ENCODE data around the gene ECI1.
"Not testable (repeated sequence)": the region's sequence is repeated elsewhere in the genome, so short reads cannot be mapped to it uniquely, and the experiment has no call there.

The ECI1 gene

DNA sequence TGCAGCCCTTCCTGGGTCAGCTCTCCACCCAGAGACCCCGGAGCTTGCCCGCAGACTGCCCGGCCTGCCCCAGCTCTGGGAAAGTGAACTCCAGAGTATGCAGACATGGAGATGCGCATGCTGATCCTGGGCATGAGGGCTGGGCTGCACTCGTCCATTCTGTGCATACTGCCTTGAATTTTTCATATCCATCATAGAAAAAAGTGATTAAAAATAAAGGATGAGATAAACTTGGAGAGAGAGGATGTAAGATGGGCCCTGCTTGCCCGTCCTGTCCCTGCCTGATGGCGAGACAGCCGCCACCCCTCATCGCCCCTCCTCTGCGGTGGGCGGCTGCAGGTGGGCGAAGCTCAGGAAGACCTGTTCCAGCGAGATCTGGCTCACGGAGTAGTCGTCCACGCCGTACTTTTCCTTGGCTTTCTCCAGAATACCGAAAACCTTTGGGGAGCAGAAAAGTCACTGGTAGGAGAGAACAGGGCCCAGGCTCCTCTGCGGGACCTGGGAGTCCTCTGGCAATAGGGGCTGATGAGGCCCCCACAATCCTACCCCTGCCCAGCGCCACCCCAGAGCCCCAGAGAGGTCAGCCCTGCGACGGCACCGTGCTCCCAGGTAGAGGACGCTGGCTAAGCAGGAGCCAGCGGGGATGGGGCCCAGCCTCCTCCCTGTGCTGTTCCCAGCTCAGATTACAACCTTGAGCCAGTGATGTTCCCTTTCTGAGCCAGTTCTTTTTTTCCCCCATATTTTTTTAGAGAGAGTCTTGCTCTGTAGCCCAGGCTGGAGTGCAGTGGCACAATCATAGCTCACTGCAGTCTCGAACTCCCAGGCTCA lies 25.2 kb upstream of the ECI1 start:
- Histone ChIP-seq H3K9ac (ENCODE audit: low read length) (no peak overlapping the region), H3K36me3 (ENCODE audit: control insufficient read depth, insufficient read depth, low read length) (no peaks in the 10 kb centered on the region), H3K4me3 (ENCODE audit: low read length) (no peak overlapping the region), H3K9me3 (ENCODE audit: control insufficient read depth, low read length) (no peaks in the 10 kb centered on the region), H3K4me1 (ENCODE audit: control insufficient read depth, insufficient read depth, low read length) (no peaks in the 10 kb centered on the region), H3K27me3 (ENCODE audit: control insufficient read depth, insufficient read depth, low read length) (peaks cover 5% of the 10 kb centered on the region)

DNA sequence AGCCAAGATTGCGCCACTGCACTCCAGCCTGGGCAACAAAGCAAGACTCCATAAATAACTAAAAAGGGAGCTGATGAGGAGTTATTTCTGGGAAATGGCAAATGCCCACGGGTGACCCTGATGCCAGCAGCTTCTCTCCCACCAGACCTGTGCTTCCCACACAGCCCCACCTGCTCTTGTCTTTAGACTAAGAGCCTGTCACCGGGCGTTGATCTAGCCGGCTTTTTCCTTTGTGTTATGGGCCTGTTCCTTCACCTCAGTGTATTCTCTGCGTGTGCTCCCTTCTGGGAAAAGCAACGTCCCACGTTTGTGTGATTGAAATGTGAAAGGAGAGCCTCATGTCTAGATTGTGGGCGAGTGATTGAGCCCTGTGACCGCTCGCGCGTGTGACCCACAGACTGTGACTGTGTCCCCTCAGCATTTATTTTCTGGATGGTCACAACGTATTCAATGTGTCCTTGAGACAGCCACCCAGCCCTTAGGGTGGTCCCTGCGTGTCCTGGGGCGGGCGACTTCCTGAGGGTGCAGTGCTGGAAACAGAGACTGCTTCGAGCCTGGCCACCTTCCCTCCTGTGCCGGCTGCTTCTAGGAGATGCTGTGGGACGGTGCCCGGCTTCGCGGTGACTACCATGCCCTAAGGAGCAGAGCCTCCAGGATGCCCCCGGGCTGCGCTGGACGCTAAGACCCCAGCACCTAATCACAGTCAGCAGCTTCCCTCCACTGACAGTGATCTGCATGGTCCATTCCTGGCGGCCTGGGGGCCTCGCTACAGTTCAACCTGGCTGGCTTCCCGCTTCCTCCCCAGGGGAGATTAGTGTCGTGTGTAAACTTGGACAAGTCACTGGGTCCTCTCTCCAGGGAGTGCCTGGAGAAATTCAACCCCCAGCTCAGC lies 24.3 kb upstream of the ECI1 start:
- H3K9ac ChIP-seq (ENCODE audit: low read length), result no peak overlapping the region
- no peaks in the 10 kb centered on the region for H3K4me1 ChIP-seq (ENCODE audit: control insufficient read depth, insufficient read depth, low read length)
- H3K27me3 ChIP-seq (ENCODE audit: control insufficient read depth, insufficient read depth, low read length), result peaks cover 5% of the 10 kb centered on the region
- H3K36me3 ChIP-seq (ENCODE audit: control insufficient read depth, insufficient read depth, low read length), result no peaks in the 10 kb centered on the region
- H3K4me3 ChIP-seq (ENCODE audit: low read length), result no peak overlapping the region
- no peaks in the 10 kb centered on the region for H3K9me3 ChIP-seq (ENCODE audit: control insufficient read depth, low read length)

DNA sequence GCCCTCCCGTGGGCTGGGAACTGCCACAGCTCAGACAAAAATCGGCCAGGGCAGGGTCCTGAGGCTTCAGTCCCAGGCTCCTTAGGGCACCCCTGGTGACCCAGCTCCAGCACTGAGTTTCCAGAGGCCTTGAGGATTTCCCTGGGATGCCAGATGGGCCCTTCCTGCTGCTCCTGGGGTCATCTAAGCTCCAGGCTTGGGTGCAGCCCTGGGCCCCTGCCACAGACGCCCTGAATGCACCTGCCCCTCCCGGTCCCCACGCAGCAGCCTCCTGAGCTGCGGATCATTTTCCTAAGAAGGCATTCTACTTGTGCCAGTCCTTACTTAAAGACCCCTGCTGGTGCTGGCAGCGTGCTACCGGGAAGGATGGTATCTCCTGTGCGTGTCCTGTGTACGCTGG lies 22.5 kb upstream of the ECI1 start:
- no peak overlapping the region for H3K4me3 ChIP-seq (ENCODE audit: low read length)
- peaks cover 10% of the 10 kb centered on the region for H3K4me1 ChIP-seq (ENCODE audit: control insufficient read depth, insufficient read depth, low read length)
- H3K9me3 ChIP-seq (ENCODE audit: control insufficient read depth, low read length), result no peaks in the 10 kb centered on the region
- H3K9ac ChIP-seq (ENCODE audit: low read length), result no peak overlapping the region
- H3K27me3 ChIP-seq (ENCODE audit: control insufficient read depth, insufficient read depth, low read length), result peaks cover 5% of the 10 kb centered on the region
- H3K36me3 ChIP-seq (ENCODE audit: control insufficient read depth, insufficient read depth, low read length), result no peaks in the 10 kb centered on the region

DNA sequence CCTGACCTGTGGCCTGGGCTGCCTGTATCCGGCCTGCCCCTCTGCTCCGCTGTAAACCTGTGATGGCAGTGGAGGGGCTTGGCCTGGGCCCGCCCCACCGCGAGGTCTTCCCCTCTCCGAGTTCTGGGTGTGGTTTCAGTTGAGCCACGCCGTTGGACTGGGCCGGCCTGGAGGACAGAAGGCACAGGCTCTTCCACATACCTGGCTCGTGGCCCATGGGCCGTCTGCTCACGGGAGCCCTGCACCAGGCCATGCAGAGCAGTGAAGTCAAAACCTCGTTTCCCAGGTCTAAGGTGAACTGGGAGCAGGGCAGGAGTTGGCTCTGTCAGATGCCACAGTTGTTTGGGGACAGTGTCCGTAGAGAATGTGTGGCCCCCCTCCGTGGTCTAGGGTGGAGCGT lies 22.1 kb upstream of the ECI1 start:
- Histone ChIP-seq H3K9me3 (ENCODE audit: control insufficient read depth, low read length) (no peaks in the 10 kb centered on the region), H3K9ac (ENCODE audit: low read length) (no peak overlapping the region), H3K4me1 (ENCODE audit: control insufficient read depth, insufficient read depth, low read length) (peaks cover 11% of the 10 kb centered on the region), H3K27me3 (ENCODE audit: control insufficient read depth, insufficient read depth, low read length) (peaks cover 5% of the 10 kb centered on the region), H3K4me3 (ENCODE audit: low read length) (no peak overlapping the region), H3K36me3 (ENCODE audit: control insufficient read depth, insufficient read depth, low read length) (no peaks in the 10 kb centered on the region)

DNA sequence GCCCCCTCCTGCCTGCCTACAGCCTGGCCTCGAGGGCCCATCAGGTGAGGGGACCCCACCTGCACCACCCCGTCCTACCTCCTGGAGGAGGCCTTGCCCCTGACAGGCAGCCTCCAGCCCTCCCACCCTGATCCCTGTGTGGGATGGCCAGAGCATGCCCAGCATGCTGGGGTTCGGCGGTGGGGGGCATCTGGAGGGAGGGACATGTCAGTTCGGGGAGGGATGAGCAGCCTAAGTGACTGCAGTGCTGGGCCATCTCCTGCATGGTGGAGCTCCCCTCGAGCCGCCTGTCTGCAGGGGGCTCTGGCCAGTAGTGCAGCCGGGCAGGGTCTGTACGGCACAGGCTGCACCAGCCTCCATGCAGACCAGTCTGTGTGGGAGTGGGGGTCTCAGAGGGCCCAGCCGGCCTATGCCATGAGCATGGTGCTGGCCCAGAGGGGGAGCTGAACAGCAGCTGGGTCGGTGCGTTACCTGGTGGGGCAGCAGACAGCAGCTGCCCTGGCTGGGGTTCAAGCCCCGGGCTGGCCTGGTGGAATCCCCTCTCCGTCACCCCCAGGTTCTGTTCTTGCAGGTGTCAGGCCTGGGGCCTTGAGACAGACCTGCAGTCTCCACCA lies 20.6 kb upstream of the ECI1 start:
- no peaks in the 10 kb centered on the region for H3K36me3 ChIP-seq (ENCODE audit: control insufficient read depth, insufficient read depth, low read length)
- no peak overlapping the region for H3K9ac ChIP-seq (ENCODE audit: low read length)
- H3K9me3 ChIP-seq (ENCODE audit: control insufficient read depth, low read length), result no peaks in the 10 kb centered on the region
- H3K4me1 ChIP-seq (ENCODE audit: control insufficient read depth, insufficient read depth, low read length), result peaks cover 11% of the 10 kb centered on the region
- no peak overlapping the region for H3K4me3 ChIP-seq (ENCODE audit: low read length)
- H3K27me3 ChIP-seq (ENCODE audit: control insufficient read depth, insufficient read depth, low read length), result peaks cover 5% of the 10 kb centered on the region

DNA sequence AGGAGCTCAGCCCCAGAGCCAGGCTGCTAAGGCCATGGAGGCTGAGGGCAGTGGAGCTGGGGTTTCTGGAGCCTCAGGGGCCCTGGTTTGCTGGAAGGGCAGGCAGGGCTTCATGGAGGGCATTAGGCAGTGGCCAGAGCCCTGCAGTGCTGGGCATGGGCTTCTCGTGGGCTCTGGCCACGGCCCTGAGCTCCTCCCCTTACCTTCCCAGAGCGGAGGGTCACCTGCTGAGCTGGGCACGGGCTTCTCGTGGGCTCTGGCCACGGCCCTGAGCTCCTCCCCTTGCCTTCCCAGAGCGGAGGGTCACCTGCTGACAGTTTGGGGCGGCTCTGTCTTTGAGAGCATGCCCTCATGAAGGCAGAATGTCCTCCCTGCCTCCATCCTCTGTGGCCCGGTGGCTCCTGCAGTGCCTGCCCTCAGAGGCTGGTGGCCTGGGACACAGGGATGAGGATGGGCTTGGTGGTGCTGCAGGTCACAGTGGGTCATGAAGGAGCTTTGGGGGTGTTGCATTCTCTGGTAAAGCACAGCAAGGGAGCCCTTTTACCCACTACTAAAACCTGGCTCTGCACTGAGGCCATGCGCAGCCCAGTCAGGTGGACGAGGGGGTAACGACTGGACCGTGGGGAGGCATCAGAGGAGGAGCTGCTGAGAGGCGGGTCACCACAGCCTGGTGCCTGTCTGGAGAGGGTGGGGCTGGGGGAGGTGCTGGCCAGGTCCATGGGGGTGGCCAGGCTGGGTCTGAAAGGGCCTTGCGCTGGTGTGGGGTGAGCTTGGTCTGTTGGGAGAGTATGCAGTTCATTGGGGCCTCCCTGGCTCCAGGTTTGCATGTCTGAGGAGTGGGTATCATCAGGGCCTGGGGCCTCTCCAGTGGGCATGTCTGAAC lies 19.4 kb upstream of the ECI1 start:
- peaks cover 1% of the 10 kb centered on the region for H3K27me3 ChIP-seq (ENCODE audit: control insufficient read depth, insufficient read depth, low read length)
- H3K4me3 ChIP-seq (ENCODE audit: low read length), result no peak overlapping the region
- H3K9ac ChIP-seq (ENCODE audit: low read length), result no peak overlapping the region
- peaks cover 14% of the 10 kb centered on the region for H3K4me1 ChIP-seq (ENCODE audit: control insufficient read depth, insufficient read depth, low read length)
- no peaks in the 10 kb centered on the region for H3K36me3 ChIP-seq (ENCODE audit: control insufficient read depth, insufficient read depth, low read length)
- H3K9me3 ChIP-seq (ENCODE audit: control insufficient read depth, low read length), result no peaks in the 10 kb centered on the region

DNA sequence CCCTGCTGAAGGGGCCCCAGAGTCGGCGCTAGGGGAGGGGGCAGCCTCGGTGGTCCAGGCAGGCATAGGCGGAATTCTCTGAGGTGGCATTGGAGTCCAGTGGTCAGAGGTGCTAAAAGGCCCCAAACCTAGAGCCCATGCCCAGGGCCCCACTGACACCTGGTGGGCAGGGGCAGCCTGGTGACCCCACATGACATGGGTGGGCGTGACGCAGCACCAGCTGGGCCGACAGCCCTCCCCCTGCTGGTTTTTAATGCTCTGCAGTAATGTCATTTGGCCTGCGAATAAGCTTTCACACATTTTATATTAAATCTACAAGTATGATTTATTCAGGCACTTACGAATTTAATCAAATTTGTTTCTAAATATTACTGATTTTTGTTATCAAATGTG lies 18.7 kb upstream of the ECI1 start:
- H3K4me1 ChIP-seq (ENCODE audit: control insufficient read depth, insufficient read depth, low read length), result peaks cover 16% of the 10 kb centered on the region
- no peak overlapping the region for H3K4me3 ChIP-seq (ENCODE audit: low read length)
- no peaks in the 10 kb centered on the region for H3K9me3 ChIP-seq (ENCODE audit: control insufficient read depth, low read length)
- H3K27me3 ChIP-seq (ENCODE audit: control insufficient read depth, insufficient read depth, low read length), result no peaks in the 10 kb centered on the region
- peak overlapping the region; percentile 75 for H3K9ac ChIP-seq (ENCODE audit: low read length)
- H3K36me3 ChIP-seq (ENCODE audit: control insufficient read depth, insufficient read depth, low read length), result no peaks in the 10 kb centered on the region

DNA sequence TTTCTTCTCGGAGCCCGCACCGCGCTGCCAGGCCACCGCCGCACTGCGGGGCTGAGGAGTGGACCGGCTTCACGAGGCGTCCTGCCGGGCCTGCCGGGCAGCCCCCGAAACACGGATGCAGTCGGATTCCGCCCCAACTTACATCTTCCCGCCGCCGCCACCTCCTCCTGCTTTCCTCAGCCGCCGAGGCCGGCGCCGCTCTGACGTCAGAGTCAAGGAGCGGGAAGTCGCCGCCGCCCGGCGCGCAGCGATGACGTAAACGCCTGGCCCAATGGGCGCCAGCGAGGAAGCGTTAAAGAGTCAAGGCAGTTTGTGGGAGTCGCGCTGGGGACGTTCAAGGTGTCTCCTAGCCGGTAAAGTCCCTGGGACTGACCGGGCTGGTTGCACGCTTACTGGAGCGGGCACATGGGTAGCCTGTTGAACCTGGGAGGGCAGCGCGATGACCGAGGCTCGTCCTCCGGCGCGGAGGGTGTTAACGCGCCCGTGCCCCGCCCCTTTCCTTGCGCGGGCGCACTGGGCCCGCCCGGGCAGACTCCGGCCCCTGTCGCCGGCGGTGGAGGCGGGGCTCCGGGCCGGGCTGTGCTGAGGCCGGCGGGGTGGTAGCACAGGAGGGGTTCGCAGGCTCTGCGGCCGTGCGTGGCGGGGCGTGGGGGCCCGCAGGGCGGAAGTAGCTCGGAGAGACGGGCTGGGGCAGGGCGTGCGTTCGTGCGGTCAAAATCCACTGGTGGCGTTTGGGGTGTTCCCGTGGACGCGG lies 16.7 kb upstream of the ECI1 start, which contains the start of gene RNPS1:
RNPS1 (minus strand) TSS at position 214 of the 754 bp plus-strand sequence. CDS start 3,483 bp downstream, outside the sequence.
- H3K9ac ChIP-seq (ENCODE audit: low read length), result peak within 1 kb of the TSS; percentile 75
- peak within 1 kb of the TSS; percentile 53 for H3K4me3 ChIP-seq (ENCODE audit: low read length)
- H3K4me1 ChIP-seq (ENCODE audit: control insufficient read depth, insufficient read depth, low read length), result peaks cover 16% of the 10 kb centered on the region
- H3K36me3 ChIP-seq (ENCODE audit: control insufficient read depth, insufficient read depth, low read length), result no peaks in the 10 kb centered on the region
- no peaks in the 10 kb centered on the region for H3K9me3 ChIP-seq (ENCODE audit: control insufficient read depth, low read length)
- H3K27me3 ChIP-seq (ENCODE audit: control insufficient read depth, insufficient read depth, low read length), result no peaks in the 10 kb centered on the region

DNA sequence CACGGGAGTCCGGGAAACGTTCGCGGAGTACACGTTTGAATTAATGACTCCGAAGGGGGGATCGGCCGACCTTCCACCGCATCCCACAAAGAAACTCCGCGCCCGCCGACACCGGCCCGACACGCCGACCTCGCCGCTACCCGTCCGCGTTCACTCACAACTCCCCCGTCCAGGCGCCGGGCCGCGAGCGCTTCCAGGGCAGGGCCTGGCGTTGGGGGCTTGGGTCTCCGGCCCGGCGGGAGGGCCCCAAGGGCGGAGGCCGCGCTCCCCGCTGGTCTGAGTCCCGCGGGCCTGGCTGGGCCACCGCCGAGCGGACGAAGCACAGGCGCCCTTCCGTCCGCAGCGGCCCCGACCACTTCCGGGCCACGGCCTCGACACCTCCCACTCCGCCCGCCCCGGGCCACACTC lies 16.1 kb upstream of the ECI1 start:
- Histone ChIP-seq H3K4me1 (ENCODE audit: control insufficient read depth, insufficient read depth, low read length) (peaks cover 16% of the 10 kb centered on the region), H3K9ac (ENCODE audit: low read length) (peak overlapping the region; percentile 75), H3K4me3 (ENCODE audit: low read length) (peak overlapping the region; percentile 53)
- not testable (repeated sequence) for H3K27me3 ChIP-seq (ENCODE audit: control insufficient read depth, insufficient read depth, low read length); H3K36me3 ChIP-seq (ENCODE audit: control insufficient read depth, insufficient read depth, low read length); H3K9me3 ChIP-seq (ENCODE audit: control insufficient read depth, low read length)

DNA sequence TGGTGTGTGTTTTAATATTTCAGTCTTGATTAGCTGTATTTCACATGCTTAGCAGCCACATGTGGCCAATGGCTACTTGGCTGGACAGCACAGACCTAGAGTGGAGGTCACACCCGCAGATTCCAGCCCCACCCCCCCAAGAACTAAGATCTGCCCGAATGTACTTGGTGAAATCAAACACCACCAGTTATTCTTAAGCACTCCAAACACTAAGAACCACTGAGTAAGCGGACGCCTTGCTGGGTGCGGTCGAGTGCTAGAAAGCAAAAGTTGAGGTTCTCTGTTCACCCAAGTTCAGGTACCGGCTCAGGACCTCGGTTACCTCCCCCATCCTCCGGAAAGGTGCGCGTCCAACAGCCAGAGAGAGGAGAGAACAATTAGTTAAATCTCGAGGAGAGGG lies 15.5 kb upstream of the ECI1 start:
- Histone ChIP-seq H3K4me1 (ENCODE audit: control insufficient read depth, insufficient read depth, low read length) (peaks cover 16% of the 10 kb centered on the region), H3K9ac (ENCODE audit: low read length) (peak overlapping the region; percentile 75), H3K4me3 (ENCODE audit: low read length) (peak overlapping the region; percentile 25)
- not testable (repeated sequence) for H3K27me3 ChIP-seq (ENCODE audit: control insufficient read depth, insufficient read depth, low read length); H3K9me3 ChIP-seq (ENCODE audit: control insufficient read depth, low read length); H3K36me3 ChIP-seq (ENCODE audit: control insufficient read depth, insufficient read depth, low read length)

DNA sequence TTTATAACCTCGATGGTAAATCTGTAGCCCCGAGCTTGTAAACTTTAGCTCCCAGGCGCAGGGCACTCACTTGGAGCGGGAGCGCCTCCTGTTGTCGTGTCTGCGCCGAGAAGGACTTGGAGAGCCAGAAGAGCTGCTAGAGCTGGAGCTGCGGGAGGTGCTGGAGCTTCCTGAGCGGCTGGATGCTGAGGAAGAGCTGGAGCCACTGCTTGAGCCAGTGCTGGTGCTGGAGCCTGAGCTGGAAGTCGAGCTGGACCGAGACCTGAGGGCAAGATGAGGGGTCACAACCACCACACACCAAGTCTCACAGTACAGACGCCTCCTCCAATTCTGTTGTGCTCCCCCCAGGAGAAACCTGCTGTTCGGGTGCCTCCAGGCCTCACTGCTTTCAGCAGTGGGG lies 11.6 kb upstream of the ECI1 start:
- not testable (repeated sequence) for H3K27me3 ChIP-seq (ENCODE audit: control insufficient read depth, insufficient read depth, low read length); H3K4me3 ChIP-seq (ENCODE audit: low read length); H3K36me3 ChIP-seq (ENCODE audit: control insufficient read depth, insufficient read depth, low read length); H3K9ac ChIP-seq (ENCODE audit: low read length); H3K4me1 ChIP-seq (ENCODE audit: control insufficient read depth, insufficient read depth, low read length); H3K9me3 ChIP-seq (ENCODE audit: control insufficient read depth, low read length)

All from mucosa of stomach (tissue), 1 donor.